ENCODE data around the gene SHISA5. TPM values are rescaled to one million over a fixed set of nuclear protein-coding genes. Genes with fewer than 3 reads are reported as not detected.
"Not testable (repeated sequence)": the region's sequence is repeated elsewhere in the genome, so short reads cannot be mapped to it uniquely, and the experiment has no call there.

Gene SHISA5
- total RNA-seq, 1 donor from 2014 or later = 188 TPM

- no peak for DNase-seq (ENCODE audit: low read depth)
- no peak for TF ChIP-seq CTCF (conservative IDR thresholded peaks at IDR 0.05; ENCODE audit: low read depth, low read length)
- H3K4me3 ChIP-seq (ENCODE audit: low read depth, low read length) = no peak overlapping the region
These were observed 25.9 kb downstream of the SHISA5 start for GRCh38 chr3:48477959-48478520.

GRCh38 chr3:48476426-48477053 lies 27.4 kb downstream of the SHISA5 start:
- TF ChIP-seq CTCF (conservative IDR thresholded peaks at IDR 0.05; ENCODE audit: low read depth, low read length) = no peak
- no peak for DNase-seq (ENCODE audit: low read depth)
- no peak overlapping the region for H3K4me3 ChIP-seq (ENCODE audit: low read depth, low read length)

DNA sequence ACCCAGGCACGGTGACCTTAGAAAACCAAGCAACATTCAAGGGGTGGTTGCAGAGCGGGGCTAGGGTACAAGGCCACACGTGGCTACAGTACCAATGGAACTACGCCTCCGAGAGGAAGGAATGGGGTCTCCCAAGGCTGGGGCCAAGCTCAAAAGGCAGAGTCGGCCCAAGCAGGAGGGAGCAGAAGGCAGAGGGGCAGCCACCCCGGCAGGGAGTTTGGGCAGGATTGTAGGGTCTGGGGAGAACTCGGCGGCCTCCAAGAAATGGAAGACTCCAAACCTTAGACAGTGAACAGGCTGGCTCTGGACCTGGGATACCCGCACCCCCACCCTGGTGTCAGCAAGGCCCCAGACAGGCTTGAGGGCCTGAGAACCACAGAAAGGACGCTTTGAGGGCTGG lies 28.8 kb downstream of the SHISA5 start:
- no peak for TF ChIP-seq CTCF (conservative IDR thresholded peaks at IDR 0.05; ENCODE audit: low read depth, low read length)
- DNase-seq (ENCODE audit: low read depth) = no peak
- H3K4me3 ChIP-seq (ENCODE audit: low read depth, low read length) = no peak overlapping the region

DNA sequence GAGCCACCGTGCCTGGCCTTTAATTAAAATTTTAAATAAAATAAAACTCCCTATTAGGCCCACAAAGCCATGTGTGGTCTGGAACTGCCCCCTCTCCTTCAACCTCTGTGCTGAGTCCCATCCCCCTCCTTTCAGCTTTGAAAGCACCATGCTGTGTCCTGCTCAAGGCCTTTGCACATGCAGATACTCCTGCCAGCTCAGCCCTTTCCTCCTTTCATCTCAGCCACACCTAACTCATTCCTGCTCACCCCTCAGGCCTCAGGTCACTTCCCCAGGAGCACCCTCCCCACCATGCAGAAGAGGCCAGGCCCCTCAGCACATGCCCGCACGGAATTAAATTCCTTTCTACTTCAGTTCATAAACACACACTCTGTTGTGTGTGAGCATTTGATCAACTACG lies 29.4 kb downstream of the SHISA5 start:
- no peak overlapping the region for H3K4me3 ChIP-seq (ENCODE audit: low read depth, low read length)
- TF ChIP-seq CTCF (conservative IDR thresholded peaks at IDR 0.05; ENCODE audit: low read depth, low read length) = no peak
- no peak for DNase-seq (ENCODE audit: low read depth)

DNA sequence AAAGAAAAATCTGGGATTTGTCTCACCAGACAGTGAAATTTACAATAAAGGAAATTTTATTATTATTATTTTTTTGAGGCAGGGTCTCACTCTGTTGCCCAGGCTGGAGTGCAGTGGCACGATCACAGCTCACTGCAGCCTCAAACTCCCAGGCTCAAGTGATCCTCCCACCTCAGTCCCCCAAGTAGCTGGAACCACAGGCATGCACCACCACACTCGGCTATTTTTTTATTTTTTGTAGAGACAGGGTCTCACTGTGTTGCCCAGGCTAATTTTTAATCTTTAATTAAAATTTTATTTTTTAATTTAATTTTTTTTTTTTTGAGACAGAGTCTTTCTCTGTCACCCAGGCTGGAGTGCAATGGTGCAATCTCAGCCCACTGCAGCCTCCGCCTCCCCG lies 29.9 kb downstream of the SHISA5 start:
- not testable (repeated sequence) for H3K4me3 ChIP-seq (ENCODE audit: low read depth, low read length); DNase-seq (ENCODE audit: low read depth)

DNA sequence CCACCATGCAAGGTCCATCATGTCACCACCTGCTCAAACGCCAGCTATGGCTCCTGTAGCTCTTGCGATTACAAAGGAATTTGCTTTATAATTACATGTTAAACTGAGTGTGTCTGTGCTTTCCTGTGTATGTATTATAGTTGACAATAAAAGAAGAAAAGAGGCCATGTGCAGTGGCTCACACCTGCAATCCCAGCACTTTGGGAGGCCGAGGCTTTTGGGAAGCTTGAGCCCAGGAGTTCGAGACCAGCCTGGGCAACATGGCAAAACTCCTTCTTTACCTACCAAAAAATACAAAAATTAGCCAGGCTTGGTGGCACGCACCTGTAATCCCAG lies 30.4 kb downstream of the SHISA5 start:
- no peak for DNase-seq (ENCODE audit: low read depth)
- H3K4me3 ChIP-seq (ENCODE audit: low read depth, low read length) = no peak overlapping the region
- no peak for TF ChIP-seq CTCF (conservative IDR thresholded peaks at IDR 0.05; ENCODE audit: low read depth, low read length)

DNA sequence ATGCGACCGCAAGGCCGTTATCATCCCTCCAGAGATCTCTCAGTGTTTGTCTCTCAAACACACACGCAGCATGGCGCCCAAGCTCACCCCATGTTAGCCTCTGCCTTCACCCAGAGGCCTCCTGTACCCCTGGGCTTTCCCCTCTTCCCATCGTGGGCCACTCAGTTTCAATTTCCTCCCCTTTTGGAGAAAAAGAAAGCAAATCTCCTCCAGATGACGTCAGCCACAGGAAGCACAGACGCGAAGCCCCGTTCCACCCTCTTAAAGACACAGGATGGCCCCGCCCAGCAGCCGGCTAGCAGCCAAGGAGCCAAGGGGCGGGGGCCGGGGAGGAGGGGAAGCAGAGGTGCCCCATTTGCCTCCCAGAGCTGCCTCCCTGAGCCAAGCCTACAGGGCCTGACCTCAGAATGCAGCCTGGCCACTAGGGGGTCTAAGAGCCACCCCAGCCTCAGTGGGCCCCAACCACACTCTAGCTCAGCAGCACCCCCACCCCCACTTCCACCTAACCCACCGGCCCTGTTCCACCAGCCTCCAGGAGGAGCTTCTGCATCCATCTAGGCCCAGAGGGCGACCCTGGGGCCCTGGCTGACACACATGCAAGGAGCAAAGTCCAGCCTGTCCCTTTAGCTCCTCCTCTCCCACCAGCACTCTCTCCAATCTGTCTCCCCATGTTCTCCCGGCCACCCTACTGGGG lies 30.9 kb downstream of the SHISA5 start:
- DNase-seq (ENCODE audit: low read depth) = peak; percentile 52
- peak; percentile 34 for TF ChIP-seq CTCF (conservative IDR thresholded peaks at IDR 0.05; ENCODE audit: low read depth, low read length)
- peak overlapping the region; percentile 89 for H3K4me3 ChIP-seq (ENCODE audit: low read depth, low read length)

Measured in epithelial cell of proximal tubule (primary cell).